ENCODE data around the gene RCAN3.

Gene RCAN3

DNA sequence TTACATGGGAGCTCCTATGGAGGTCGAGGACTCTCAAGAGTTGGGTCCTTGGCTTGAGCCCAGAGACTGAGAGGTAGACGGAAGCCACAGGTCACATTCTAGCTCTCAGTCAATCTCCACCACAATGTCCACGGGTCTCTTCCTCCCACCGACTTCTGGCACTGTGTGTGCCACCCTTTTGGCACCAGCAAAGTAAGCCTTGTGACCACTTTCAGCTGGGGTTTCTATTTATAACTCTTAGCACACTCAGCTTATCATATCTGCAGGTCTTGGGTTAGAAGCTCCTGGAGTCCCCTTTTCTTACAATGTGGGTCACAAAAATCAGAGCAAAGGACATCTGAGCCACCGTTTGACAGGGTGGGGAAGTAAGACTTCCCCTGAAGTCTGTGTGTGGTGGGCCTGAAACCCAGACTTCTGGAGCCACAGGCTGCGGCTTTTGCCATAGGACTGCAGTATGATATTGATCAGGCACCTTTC, 81.6 kb downstream of the RCAN3 start (continued):
- TF ChIP-seq, protein P1, sequence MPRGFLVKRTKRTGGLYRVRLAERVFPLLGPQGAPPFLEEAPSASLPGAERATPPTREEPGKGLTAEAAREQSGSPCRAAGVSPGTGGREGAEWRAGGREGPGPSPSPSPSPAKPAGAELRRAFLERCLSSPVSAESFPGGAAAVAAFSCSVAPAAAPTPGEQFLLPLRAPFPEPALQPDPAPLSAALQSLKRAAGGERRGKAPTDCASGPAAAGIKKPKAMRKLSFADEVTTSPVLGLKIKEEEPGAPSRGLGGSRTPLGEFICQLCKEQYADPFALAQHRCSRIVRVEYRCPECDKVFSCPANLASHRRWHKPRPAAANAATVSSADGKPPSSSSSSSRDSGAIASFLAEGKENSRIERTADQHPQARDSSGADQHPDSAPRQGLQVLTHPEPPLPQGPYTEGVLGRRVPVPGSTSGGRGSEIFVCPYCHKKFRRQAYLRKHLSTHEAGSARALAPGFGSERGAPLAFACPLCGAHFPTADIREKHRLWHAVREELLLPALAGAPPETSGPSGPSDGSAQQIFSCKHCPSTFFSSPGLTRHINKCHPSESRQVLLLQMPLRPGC (tag by site-specific recombination; IDR thresholded peaks at IDR 0.05): no peak
- no peak for TF ChIP-seq ZNF112 (tag by site-specific recombination; IDR thresholded peaks at IDR 0.05)
- TF ChIP-seq, protein P2, sequence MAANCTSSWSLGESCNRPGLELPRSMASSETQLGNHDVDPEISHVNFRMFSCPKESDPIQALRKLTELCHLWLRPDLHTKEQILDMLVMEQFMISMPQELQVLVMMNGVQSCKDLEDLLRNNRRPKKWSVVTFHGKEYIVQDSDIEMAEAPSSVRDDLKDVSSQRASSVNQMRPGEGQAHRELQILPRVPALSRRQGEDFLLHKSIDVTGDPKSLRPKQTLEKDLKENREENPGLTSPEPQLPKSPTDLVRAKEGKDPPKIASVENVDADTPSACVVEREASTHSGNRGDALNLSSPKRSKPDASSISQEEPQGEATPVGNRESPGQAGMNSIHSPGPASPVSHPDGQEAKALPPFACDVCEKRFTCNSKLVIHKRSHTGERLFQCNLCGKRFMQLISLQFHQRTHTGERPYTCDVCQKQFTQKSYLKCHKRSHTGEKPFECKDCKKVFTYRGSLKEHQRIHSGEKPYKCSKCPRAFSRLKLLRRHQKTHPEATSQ (tag by site-specific recombination; IDR thresholded peaks at IDR 0.05): no peak

DNA sequence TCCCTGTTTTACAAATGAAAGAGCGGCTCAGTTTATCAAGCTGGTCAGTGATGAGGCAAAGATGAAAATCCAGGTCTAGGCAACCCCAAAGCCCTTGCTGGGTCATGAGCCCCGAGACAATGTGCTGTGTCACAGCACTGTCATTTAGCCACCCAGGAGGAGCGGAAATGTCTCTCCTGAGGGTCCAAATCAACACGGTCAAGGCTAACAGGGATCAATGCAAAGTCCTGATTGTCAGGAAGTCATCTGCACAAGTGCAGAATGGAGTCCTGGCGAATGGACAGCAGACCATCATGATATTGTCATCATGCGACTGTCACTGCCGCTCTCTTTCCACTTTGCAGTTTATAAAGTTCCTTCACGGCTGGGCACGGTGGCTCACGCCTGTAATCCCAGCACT, 83.5 kb downstream of the RCAN3 start:
- ChIA-PET CTCF (interaction anchor here (0.6 to 7.4 kb wide), 25 partner anchors 10 to 228 kb away, joined by 3 to 69 read pairs (median 6); partner anchors contain the start of genes NCMAP and NIPAL3), POLR2A (no interaction called here)
- TF ChIP-seq GLIS1 (tag by site-specific recombination; IDR thresholded peaks at IDR 0.05) (no peak), YY1 (tag by site-specific recombination; IDR thresholded peaks at IDR 0.05) (no peak), ZSCAN30 (tag by site-specific recombination; IDR thresholded peaks at IDR 0.05) (no peak), ZNF624 (tag by site-specific recombination; IDR thresholded peaks at IDR 0.05) (no peak), ZNF335 (tag by site-specific recombination; conservative IDR thresholded peaks at IDR 0.05) (no peak), ZNF530 (tag by site-specific recombination; IDR thresholded peaks at IDR 0.05; ENCODE audit: low read depth) (no peak), ZNF558 (tag by site-specific recombination; IDR thresholded peaks at IDR 0.05) (no peak), KLF16 (tag by site-specific recombination; IDR thresholded peaks at IDR 0.05) (no peak), ZNF239 (tag by site-specific recombination; IDR thresholded peaks at IDR 0.05) (no peak), IKZF3 (tag by site-specific recombination; IDR thresholded peaks at IDR 0.05) (no peak)
- TF ChIP-seq, protein P3, sequence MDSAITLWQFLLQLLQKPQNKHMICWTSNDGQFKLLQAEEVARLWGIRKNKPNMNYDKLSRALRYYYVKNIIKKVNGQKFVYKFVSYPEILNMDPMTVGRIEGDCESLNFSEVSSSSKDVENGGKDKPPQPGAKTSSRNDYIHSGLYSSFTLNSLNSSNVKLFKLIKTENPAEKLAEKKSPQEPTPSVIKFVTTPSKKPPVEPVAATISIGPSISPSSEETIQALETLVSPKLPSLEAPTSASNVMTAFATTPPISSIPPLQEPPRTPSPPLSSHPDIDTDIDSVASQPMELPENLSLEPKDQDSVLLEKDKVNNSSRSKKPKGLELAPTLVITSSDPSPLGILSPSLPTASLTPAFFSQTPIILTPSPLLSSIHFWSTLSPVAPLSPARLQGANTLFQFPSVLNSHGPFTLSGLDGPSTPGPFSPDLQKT (IDR thresholded peaks at IDR 0.05; ENCODE audit: borderline replicate concordance, low read depth, low read length): no peak
- TF ChIP-seq, protein P4, sequence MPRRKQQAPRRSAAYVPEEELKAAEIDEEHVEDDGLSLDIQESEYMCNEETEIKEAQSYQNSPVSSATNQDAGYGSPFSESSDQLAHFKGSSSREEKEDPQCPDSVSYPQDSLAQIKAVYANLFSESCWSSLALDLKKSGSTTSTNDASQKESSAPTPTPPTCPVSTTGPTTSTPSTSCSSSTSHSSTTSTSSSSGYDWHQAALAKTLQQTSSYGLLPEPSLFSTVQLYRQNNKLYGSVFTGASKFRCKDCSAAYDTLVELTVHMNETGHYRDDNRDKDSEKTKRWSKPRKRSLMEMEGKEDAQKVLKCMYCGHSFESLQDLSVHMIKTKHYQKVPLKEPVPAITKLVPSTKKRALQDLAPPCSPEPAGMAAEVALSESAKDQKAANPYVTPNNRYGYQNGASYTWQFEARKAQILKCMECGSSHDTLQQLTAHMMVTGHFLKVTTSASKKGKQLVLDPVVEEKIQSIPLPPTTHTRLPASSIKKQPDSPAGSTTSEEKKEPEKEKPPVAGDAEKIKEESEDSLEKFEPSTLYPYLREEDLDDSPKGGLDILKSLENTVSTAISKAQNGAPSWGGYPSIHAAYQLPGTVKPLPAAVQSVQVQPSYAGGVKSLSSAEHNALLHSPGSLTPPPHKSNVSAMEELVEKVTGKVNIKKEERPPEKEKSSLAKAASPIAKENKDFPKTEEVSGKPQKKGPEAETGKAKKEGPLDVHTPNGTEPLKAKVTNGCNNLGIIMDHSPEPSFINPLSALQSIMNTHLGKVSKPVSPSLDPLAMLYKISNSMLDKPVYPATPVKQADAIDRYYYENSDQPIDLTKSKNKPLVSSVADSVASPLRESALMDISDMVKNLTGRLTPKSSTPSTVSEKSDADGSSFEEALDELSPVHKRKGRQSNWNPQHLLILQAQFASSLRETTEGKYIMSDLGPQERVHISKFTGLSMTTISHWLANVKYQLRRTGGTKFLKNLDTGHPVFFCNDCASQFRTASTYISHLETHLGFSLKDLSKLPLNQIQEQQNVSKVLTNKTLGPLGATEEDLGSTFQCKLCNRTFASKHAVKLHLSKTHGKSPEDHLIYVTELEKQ (tag by site-specific recombination; IDR thresholded peaks at IDR 0.05; ENCODE audit: borderline replicate concordance): no peak
- TF ChIP-seq, protein P5, sequence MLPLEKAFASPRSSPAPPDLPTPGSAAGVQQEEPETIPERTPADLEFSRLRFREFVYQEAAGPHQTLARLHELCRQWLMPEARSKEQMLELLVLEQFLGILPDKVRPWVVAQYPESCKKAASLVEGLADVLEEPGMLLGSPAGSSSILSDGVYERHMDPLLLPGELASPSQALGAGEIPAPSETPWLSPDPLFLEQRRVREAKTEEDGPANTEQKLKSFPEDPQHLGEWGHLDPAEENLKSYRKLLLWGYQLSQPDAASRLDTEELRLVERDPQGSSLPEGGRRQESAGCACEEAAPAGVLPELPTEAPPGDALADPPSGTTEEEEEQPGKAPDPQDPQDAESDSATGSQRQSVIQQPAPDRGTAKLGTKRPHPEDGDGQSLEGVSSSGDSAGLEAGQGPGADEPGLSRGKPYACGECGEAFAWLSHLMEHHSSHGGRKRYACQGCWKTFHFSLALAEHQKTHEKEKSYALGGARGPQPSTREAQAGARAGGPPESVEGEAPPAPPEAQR (tag by site-specific recombination; IDR thresholded peaks at IDR 0.05): no peak
- H3K36me3 ChIP-seq (ENCODE audit: control insufficient read depth in 2 of 2, insufficient read depth in 1 of 2, low read length in 2 of 2): no peaks in the 10 kb centered on the region
- H3K27ac ChIP-seq (ENCODE audit: extremely low read depth, low read depth, low read length): no peak overlapping the region
- H3K9me3 ChIP-seq (ENCODE audit: control insufficient read depth, insufficient read depth, low read depth, low read length): no peaks in the 10 kb centered on the region
- H3K4me3 ChIP-seq (ENCODE audit: low read depth, low read length): no peak overlapping the region
- H3K4me1 ChIP-seq (ENCODE audit: control insufficient read depth, insufficient read depth, low read length): no peaks in the 10 kb centered on the region

Data from HEK293 (cell line).